ENCODE data around the gene KIAA1217. TPM values are rescaled to one million over a fixed set of nuclear protein-coding genes. Genes with fewer than 3 reads are reported as not detected.
A peak's percentile ranks its signal among the peaks of the same experiment; 100 is the strongest.

Gene KIAA1217
- total RNA-seq, 1 experiment from 2014 or later: 48.3 TPM

GRCh38 chr10:24376731-24377130 is 167.8 kb downstream of the KIAA1217 start:
- no peak for TF ChIP-seq CTCF (IDR thresholded peaks at IDR 0.05; ENCODE audit: unreplicated experiment)
- no TSS peak for BruUV-seq (replicated peaks)
- intact Hi-C loops (cut with micrococcal nuclease): no loop called here
- Mint-ChIP-seq H3K27ac (ENCODE audit: low read depth, unreplicated experiment) (no peak overlapping the region), H3K4me3 (ENCODE audit: unreplicated experiment) (no peak overlapping the region), H3K4me1 (ENCODE audit: insufficient read depth, unreplicated experiment) (peaks cover 3% of the 10 kb centered on the region), H3K27me3 (ENCODE audit: insufficient read depth, unreplicated experiment) (no peaks in the 10 kb centered on the region), H3K36me3 (ENCODE audit: insufficient read depth, unreplicated experiment) (peaks cover 63% of the 10 kb centered on the region), H3K9me3 (ENCODE audit: unreplicated experiment) (peaks cover 4% of the 10 kb centered on the region)
- ChIA-PET POLR2A (no interaction called here), CTCF (interaction anchor here (0.6 to 3.9 kb wide), 6 partner anchors 12 to 383 kb away, joined by 3 to 19 read pairs (median 6); no protein-coding TSS in a partner anchor)
- DNase-seq (ENCODE audit: unreplicated experiment): no peak

- Mint-ChIP-seq H3K27me3 (ENCODE audit: insufficient read depth, unreplicated experiment) (no peaks in the 10 kb centered on the region), H3K4me3 (ENCODE audit: unreplicated experiment) (no peak overlapping the region), H3K27ac (ENCODE audit: low read depth, unreplicated experiment) (no peak overlapping the region), H3K36me3 (ENCODE audit: insufficient read depth, unreplicated experiment) (peaks cover 56% of the 10 kb centered on the region), H3K4me1 (ENCODE audit: insufficient read depth, unreplicated experiment) (peaks cover 16% of the 10 kb centered on the region), H3K9me3 (ENCODE audit: unreplicated experiment) (no peaks in the 10 kb centered on the region)
- intact Hi-C loops (cut with micrococcal nuclease): no loop called here
- ChIA-PET CTCF (interaction anchor here (0.5 to 2.5 kb wide), 13 partner anchors 14 to 735 kb away, joined by 3 to 10 read pairs (median 4); no protein-coding TSS in a partner anchor), POLR2A (interaction anchor here (1.0 to 1.6 kb wide), 6 partner anchors 10 to 90 kb away, joined by 3 to 5 read pairs (median 3); no protein-coding TSS in a partner anchor)
- TF ChIP-seq CTCF (IDR thresholded peaks at IDR 0.05; ENCODE audit: unreplicated experiment): no peak
- no peak for DNase-seq (ENCODE audit: unreplicated experiment)
- no TSS peak for BruUV-seq (replicated peaks)
These were observed 169.4 kb downstream of the KIAA1217 start for GRCh38 chr10:24378126-24378920.

- ChIA-PET POLR2A (interaction anchor here (0.7 to 3.8 kb wide), 5 partner anchors 13 to 101 kb away, joined by 3 to 69 read pairs (median 4); no protein-coding TSS in a partner anchor), CTCF (interaction anchor here (0.6 to 4.2 kb wide), 3 partner anchors 18 to 137 kb away, joined by 3 to 27 read pairs (median 9); no protein-coding TSS in a partner anchor)
- peak; percentile 20 for DNase-seq (ENCODE audit: unreplicated experiment)
- Mint-ChIP-seq H3K27me3 (ENCODE audit: insufficient read depth, unreplicated experiment) (no peaks in the 10 kb centered on the region), H3K36me3 (ENCODE audit: insufficient read depth, unreplicated experiment) (peaks cover 64% of the 10 kb centered on the region), H3K27ac (ENCODE audit: low read depth, unreplicated experiment) (peak overlapping the region; percentile 65), H3K4me3 (ENCODE audit: unreplicated experiment) (no peak overlapping the region), H3K4me1 (ENCODE audit: insufficient read depth, unreplicated experiment) (peaks cover 25% of the 10 kb centered on the region), H3K9me3 (ENCODE audit: unreplicated experiment) (no peaks in the 10 kb centered on the region)
- TSS peak; percentile 2 for BruUV-seq (replicated peaks)
- intact Hi-C loops (cut with micrococcal nuclease): no loop called here
- no peak for TF ChIP-seq CTCF (IDR thresholded peaks at IDR 0.05; ENCODE audit: unreplicated experiment)
These were observed 172.5 kb downstream of the KIAA1217 start for GRCh38 chr10:24381235-24382010.

- TF ChIP-seq CTCF (IDR thresholded peaks at IDR 0.05; ENCODE audit: unreplicated experiment): no peak
- ChIA-PET CTCF (interaction anchor here (0.6 to 4.2 kb wide), 6 partner anchors 10 to 136 kb away, joined by 3 to 27 read pairs (median 4); no protein-coding TSS in a partner anchor), POLR2A (interaction anchor here (0.7 to 3.8 kb wide), 7 partner anchors 14 to 101 kb away, joined by 3 to 69 read pairs (median 8); no protein-coding TSS in a partner anchor)
- Mint-ChIP-seq H3K9me3 (ENCODE audit: unreplicated experiment) (no peaks in the 10 kb centered on the region), H3K36me3 (ENCODE audit: insufficient read depth, unreplicated experiment) (peaks cover 65% of the 10 kb centered on the region), H3K4me1 (ENCODE audit: insufficient read depth, unreplicated experiment) (peaks cover 25% of the 10 kb centered on the region), H3K27me3 (ENCODE audit: insufficient read depth, unreplicated experiment) (no peaks in the 10 kb centered on the region), H3K27ac (ENCODE audit: low read depth, unreplicated experiment) (peak overlapping the region; percentile 65), H3K4me3 (ENCODE audit: unreplicated experiment) (no peak overlapping the region)
- no peak for DNase-seq (ENCODE audit: unreplicated experiment)
- BruUV-seq (replicated peaks): no TSS peak
- intact Hi-C loops (cut with micrococcal nuclease): no loop called here
These were observed 173.1 kb downstream of the KIAA1217 start for GRCh38 chr10:24382045-24382444.
